Upper lobe of left lung (tissue), 6 donors: ENCODE results near the gene MED6. TPM values are rescaled to one million over a fixed set of nuclear protein-coding genes. Genes with fewer than 3 reads are reported as not detected.

ENCODE experiments used
- ATAC-seq, 2 donors: fragments of 200-7000 bp; cut with Tn5 transposase; one replicate each; pipeline ENCODE4 v1.9.1; 2022; ENCODE audit warnings: mild to moderate bottlenecking in 2 of 2, moderate library complexity in 2 of 2; ENCODE audit not compliant: low FRiP score in 2 of 2
- DNase-seq, 2 donors: peaks; one replicate each; pipeline ENCODE4 v3.0.0-alpha.2; 2019 to 2020
- H3K27ac ChIP-seq, 4 donors: fragments of 200-600 bp; sonication (generic); one replicate each; pipeline ENCODE4 v1.5.1; 2016 to 2019
- H3K27me3 ChIP-seq, 4 donors: fragments of 200-600 bp; sonication (generic); one replicate each; pipeline ENCODE4 v1.5.1; 2017 to 2019
- H3K36me3 ChIP-seq, 4 donors: fragments of 200-600 bp; sonication (generic); one replicate each; pipeline ENCODE4 v1.5.1; 2016 to 2019
- H3K4me1 ChIP-seq, 4 donors: fragments of 200-600 bp; sonication (generic); one replicate each; pipeline ENCODE4 v1.5.1; 2018 to 2019
- H3K4me3 ChIP-seq, 4 donors: fragments of 200-600 bp; sonication (generic); one replicate each; pipeline ENCODE4 v1.5.1; 2017 to 2019; ENCODE audit warnings: mild to moderate bottlenecking in 2 of 4, moderate library complexity in 1 of 4
- H3K9me3 ChIP-seq, 4 donors: fragments of 200-600 bp; sonication (generic); one replicate each; pipeline ENCODE4 v1.5.1; 2018 to 2019
- EP300 ChIP-seq, 4 donors: sonication (generic); formaldehyde crosslinking; IDR thresholded peaks; one replicate each; pipeline ENCODE4 v1.5.1; 2017; ENCODE audit warnings: antibody characterized with exemption in 4 of 4, control low read depth in 2 of 4
- POLR2A ChIP-seq, 4 donors: fragments of 450-650 bp; IDR thresholded peaks; one replicate each; pipeline ENCODE4 v1.5.1; 2016 to 2017; ENCODE audit warnings: antibody characterized with exemption in 4 of 4, mild to moderate bottlenecking in 2 of 4
- POLR2AphosphoS5 ChIP-seq, 2 donors: sonication (generic); formaldehyde crosslinking; IDR thresholded peaks; one replicate each; pipeline ENCODE4 v1.5.1; 2017; ENCODE audit warnings: antibody characterized with exemption in 2 of 2
- WGBS, 2 donors: methylation state at CpG; one replicate each; pipeline ENCODE4 v1.1.5; 2017 to 2018; 5-methylcytosine and 5-hydroxymethylcytosine counted together
- small RNA-seq, 4 donors: library from RNA; depleted of rRNA; stranded (forward); fragments of <200 nt; gene quantifications; one replicate each; pipeline ENCODE3, GENCODE V24; 2016
- total RNA-seq, 6 donors: library from RNA; depleted of rRNA in 4 of 6; stranded (reverse); fragments of >200 nt in 4 of 6; gene quantifications; one replicate each; pipeline versions ENCODE4 v1.1.0 to v1.2.1, GENCODE V29; 2016 to 2021
- TF ChIP-seq, protein P1 (sequence below), 6 experiments: fragments of 450-650 bp in 4 of 6; fragments of 200-600 bp in 2 of 6; sonication (generic) in 2 of 6; IDR thresholded peaks; one replicate each; pipeline ENCODE4 v1.5.1; 2016 to 2019; ENCODE audit warnings: antibody characterized with exemption in 6 of 6
- donor health status: DM: no; HTN: no; CAD: no; lungs with moderate emphysema.
- donor health status: DM: no; HTN: yes; CAD: no; lungs with severe emphysema.

MED6 gene
- total RNA-seq, 6 donors from 2014 or later, result 17.9 to 56.5 (median 23.4) TPM

GRCh38 chr14:70538087-70538486, 62.4 kb downstream of the MED6 start:
- no peak for ATAC-seq
- DNase-seq, result peak in 1 of 2 donors; percentile 10
- Histone ChIP-seq H3K4me1 (no peaks in the 10 kb centered on the region), H3K27ac (no peak overlapping the region), H3K27me3 (no peaks in the 10 kb centered on the region), H3K36me3 (no peaks in the 10 kb centered on the region), H3K4me3 (no peak overlapping the region), H3K9me3 (peaks cover 0 to 6% (median 0%) of the 10 kb centered on the region in 4 donors)
- WGBS, 2 donors, result 89 to 95% methylated on average over 5 of the region's 5 CpGs
- TF ChIP-seq, protein P1, sequence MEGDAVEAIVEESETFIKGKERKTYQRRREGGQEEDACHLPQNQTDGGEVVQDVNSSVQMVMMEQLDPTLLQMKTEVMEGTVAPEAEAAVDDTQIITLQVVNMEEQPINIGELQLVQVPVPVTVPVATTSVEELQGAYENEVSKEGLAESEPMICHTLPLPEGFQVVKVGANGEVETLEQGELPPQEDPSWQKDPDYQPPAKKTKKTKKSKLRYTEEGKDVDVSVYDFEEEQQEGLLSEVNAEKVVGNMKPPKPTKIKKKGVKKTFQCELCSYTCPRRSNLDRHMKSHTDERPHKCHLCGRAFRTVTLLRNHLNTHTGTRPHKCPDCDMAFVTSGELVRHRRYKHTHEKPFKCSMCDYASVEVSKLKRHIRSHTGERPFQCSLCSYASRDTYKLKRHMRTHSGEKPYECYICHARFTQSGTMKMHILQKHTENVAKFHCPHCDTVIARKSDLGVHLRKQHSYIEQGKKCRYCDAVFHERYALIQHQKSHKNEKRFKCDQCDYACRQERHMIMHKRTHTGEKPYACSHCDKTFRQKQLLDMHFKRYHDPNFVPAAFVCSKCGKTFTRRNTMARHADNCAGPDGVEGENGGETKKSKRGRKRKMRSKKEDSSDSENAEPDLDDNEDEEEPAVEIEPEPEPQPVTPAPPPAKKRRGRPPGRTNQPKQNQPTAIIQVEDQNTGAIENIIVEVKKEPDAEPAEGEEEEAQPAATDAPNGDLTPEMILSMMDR (IDR thresholded peaks at IDR 0.05), result no peak
- TF ChIP-seq EP300 (IDR thresholded peaks at IDR 0.05), result no peak
- TF ChIP-seq POLR2AphosphoS5 (IDR thresholded peaks at IDR 0.05), result no peak
- TF ChIP-seq POLR2A (IDR thresholded peaks at IDR 0.05), result no peak

DNA sequence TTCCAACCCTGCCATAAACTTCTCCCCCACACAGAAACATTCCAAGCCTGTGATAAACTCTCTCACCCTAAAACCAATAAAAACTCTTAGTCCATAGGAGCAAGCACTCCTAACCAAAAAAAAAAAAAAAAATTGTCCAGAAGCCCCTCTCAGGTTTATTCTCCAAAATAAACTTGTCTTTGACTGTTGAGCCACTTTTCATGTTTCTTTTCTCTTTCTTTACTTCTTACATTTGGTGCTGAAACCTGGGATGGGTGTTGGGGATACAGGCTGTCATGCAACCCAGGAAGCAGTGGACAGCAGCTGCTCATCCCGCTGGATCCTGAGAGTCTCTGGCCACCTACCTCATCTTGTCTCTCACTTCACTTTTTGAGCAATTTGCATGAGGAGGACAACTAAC, 63.6 kb downstream of the MED6 start:
- Histone ChIP-seq H3K27me3 (no peaks in the 10 kb centered on the region), H3K4me1 (no peaks in the 10 kb centered on the region), H3K36me3 (no peaks in the 10 kb centered on the region), H3K4me3 (no peak overlapping the region), H3K27ac (no peak overlapping the region), H3K9me3 (peaks cover 0 to 6% (median 0%) of the 10 kb centered on the region in 4 donors)
- 88 to 100% methylated on average over 1 of the region's 1 CpG for WGBS, 2 donors
- no peak for DNase-seq
- no peak for ATAC-seq
- TF ChIP-seq POLR2A (IDR thresholded peaks at IDR 0.05), result no peak
- no peak for TF ChIP-seq EP300 (IDR thresholded peaks at IDR 0.05)
- no peak for TF ChIP-seq POLR2AphosphoS5 (IDR thresholded peaks at IDR 0.05)
- TF ChIP-seq, protein P1 (IDR thresholded peaks at IDR 0.05), result no peak

- H3K9me3 ChIP-seq, result peaks cover 0 to 6% (median 0%) of the 10 kb centered on the region in 4 donors
- H3K4me3 ChIP-seq, result no peak within 1 kb of the TSS
- no peaks in the 10 kb centered on the region for H3K36me3 ChIP-seq
- H3K27me3 ChIP-seq, result no peaks in the 10 kb centered on the region
- no peak for ATAC-seq
- no peak within 1 kb of the TSS for H3K27ac ChIP-seq
- no peak for DNase-seq
- TF ChIP-seq EP300 (IDR thresholded peaks at IDR 0.05), result no peak
- TF ChIP-seq POLR2A (IDR thresholded peaks at IDR 0.05), result no peak
- no peak for TF ChIP-seq POLR2AphosphoS5 (IDR thresholded peaks at IDR 0.05)
- no peaks in the 10 kb centered on the region for H3K4me1 ChIP-seq
Observed at GRCh38 chr14:70534904-70535303, 65.6 kb downstream of the MED6 start, which contains the start of gene ADAM20. ADAM20 (minus strand) TSS chr14:70535004; CDS start chr14:70524757, 10,247 bp downstream.

Small RNA genes lying within 50 kb of the gene (small RNA-seq; reads per million reads assigned to genes)
- gene RN7SL77P, result 0 reads per million in 4 donors

Other genes with a start within 250 kb of the MED6 start
- 10 to 100 TPM in 5 of 6 donors, 1 to 10 TPM in 1; 9.4 to 24.0 (median 22.4) TPM for gene COX16, start 241.0 kb downstream of the MED6 start, total RNA-seq
- 10 to 100 TPM in 5 of 6 donors, 1 to 10 TPM in 1; 9.4 to 29.7 (median 22.8) TPM for gene SYNJ2BP, start 183.6 kb downstream of the MED6 start, total RNA-seq
- under 1 TPM in 2 of 6 donors, not detected in 4; 0.17 to 0.39 TPM for gene ADAM21, start 148.5 kb downstream of the MED6 start, total RNA-seq
- gene ADAM20, start 65.7 kb downstream of the MED6 start, total RNA-seq, result 1 to 10 TPM in 4 of 6 donors, under 1 TPM in 2; 0.34 to 4.3 (median 1.2) TPM
- 1 to 10 TPM; 3.1 to 8.6 (median 6.2) TPM for gene TTC9, start 41.3 kb upstream of the MED6 start, total RNA-seq
- 10 to 100 TPM in 3 of 6 donors, 1 to 10 TPM in 3; 7.6 to 14.5 (median 11.2) TPM for gene MAP3K9, start 208.9 kb upstream of the MED6 start, total RNA-seq